Activated T-cell treated with anti-CD3 and anti-CD28 coated beads for 24 hours (primary cell): ENCODE measurements around the gene TUG1.

Experiments
- DNase-seq: peaks from one replicate; pipeline ENCODE4 v3.0.0-alpha.2; 2020; ENCODE audit warnings: low read depth

TUG1 gene

DNA sequence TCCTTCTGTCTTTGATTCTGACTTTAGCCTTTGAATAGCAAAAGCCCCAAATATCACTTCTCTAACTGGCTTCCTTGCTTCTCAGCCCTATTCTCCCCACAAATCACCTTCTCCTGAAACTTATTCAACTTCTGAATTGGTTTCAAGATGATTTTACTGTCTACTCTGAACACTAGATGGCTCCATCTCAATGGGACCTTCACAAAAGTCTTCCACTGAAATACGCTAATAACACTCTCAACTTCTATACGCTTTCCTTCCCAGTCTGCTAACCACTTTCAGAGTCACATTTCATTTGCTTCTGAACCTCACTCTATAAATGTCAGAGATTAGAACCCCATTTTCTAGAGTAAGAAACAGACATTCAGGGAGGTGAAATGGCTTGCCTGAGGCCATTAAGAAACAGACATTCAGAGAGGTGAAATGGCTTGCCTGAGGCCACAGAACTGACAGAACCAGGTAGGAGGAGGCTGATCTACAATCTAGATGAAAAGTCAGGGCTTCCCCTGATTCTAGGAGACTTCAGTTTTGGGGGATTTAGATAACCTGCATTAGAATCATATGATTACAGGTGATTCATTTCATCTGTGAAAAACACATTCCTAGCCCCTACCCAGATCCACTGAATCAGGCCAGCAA is 21.1 kb upstream of the TUG1 start:
- no peak for DNase-seq

DNA sequence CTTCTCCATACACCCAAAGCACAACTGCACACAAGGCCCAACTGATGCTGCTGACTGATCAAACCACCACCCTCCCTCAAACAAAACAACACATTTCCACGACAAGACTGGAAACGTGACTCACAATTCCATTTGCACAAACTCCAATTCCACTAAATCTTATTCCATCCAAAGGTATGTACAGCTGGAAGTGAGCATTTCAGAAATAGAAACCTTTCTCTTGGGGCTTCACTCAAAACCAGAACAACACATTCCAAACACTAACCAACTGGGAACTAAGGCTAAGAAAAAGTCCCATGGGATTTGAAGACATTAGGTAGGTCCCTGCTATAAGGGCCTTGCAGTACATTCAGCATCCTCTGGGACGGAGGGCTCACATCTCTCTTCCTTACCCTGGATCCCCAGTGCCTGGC is 20.1 kb upstream of the TUG1 start:
- DNase-seq, result no peak

GRCh38 chr22:30949934-30950660 is 19.0 kb upstream of the TUG1 start:
- DNase-seq, result no peak

- DNase-seq, result no peak
Observed at GRCh38 chr22:30953206-30953605, 15.9 kb upstream of the TUG1 start.

DNA sequence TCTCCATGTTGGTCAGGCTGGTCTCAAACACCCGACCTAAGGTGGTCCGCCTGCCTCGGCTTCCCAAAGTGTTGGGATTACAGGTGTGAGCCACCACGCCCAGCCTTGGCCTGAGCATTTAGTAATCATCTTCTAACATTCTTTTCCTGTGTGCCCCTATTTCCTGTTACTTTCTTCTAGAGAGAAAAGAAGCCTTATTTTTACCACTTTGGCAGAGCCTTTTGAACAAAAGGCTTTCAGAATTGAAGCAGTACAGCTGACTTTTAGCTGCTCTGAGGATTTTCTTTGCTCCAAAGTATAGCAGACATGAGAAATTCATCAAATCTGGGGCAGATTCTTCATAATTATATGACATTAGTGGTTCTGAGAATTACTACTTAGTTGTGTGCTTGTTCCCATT is 13.9 kb upstream of the TUG1 start:
- DNase-seq, result no peak

GRCh38 chr22:30964858-30965257 is 4.2 kb upstream of the TUG1 start:
- no peak for DNase-seq

- no peak for DNase-seq
Observed at GRCh38 chr22:30968015-30968923, 796 bp upstream of the TUG1 start, which contains the start of gene MORC2. Gene MORC2, minus strand, starts transcription at chr22:30968774. Its CDS starts 885 bp downstream, at chr22:30967889.

DNA sequence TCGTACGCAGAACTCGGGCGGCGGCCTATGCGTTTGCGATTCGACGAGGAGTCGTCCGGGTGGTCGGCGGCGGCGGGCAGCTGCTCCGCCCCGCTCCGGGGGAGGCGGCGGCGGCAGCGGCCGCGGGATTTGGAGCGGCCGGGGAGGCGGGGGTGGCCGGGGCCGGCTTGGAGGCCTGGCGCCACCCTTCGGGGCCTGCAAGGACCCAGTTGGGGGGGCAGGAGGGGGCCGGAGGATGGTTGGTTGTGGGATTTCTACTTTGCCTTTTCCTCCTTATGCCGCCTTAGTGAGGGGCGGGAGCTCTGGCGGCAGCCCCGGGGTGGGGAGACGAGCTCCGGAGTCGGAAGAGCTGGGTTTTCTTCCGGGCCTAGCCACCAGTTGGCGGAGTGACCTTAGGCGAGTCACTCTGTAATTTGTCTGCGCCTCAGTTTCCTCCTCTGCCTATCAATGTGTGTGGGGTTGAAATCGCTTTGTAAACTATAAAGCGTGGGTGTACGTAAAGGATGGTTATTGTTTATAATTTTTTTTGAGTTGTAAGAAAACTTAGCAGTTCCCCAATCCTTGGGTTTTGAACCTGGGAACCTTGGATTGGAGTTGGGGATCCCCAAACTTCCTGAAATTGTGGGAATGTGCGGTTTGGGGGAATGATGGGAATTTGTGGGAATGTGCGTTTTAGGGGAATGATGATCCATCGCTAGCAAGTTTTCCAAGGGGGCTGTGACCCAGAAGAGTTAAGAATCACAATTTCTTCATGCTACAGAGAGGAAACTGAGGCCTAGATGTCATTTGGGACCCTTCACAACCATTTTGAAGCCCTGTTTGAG is 679 bp downstream of the TUG1 start:
- DNase-seq, result peak; percentile 15

- no peak for DNase-seq
Observed at GRCh38 chr22:30970356-30970746, 1.3 kb downstream of the TUG1 start.

- DNase-seq, result no peak
Observed at GRCh38 chr22:30978304-30978962, 9.4 kb downstream of the TUG1 start.

DNA sequence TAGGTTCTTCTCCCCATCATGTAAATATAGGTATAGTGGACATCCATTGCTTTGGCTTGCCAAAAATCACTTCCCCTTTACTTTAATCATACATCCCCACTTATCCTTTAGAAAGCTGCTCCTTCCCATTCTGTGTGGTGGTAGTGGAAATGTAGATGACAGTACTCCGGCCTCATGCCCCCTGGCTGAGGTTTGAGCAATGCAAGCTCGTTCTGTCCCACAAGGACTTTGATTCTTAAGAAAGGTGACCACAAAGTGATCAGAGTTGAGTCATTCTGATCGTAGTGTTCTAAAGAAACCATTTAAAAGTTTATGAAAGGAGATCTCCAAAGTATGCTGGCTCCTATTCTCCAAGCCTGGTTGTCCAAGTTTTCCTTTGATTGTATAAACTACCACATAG is 10.9 kb downstream of the TUG1 start:
- DNase-seq, result no peak

DNA sequence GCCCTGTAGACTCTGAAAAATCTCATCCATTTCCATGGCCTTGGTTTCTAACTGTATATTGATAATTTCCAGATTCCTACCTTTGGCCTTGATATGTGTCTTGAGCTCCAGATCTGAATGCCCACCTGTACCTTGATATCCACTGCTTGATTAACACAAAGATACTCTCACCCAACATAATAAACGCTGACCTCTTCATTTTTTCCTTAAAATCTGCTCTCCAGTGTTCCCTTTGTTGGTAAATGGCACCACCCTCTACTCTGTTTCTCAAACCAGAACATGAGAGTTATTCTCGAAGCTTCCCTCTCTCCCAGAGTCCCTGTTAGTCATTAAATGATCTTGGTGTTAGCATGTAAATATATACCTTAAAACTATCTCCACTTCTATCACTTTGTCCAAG is 13.4 kb downstream of the TUG1 start:
- no peak for DNase-seq

- DNase-seq, result no peak
Observed at GRCh38 chr22:30984317-30984716, 15.3 kb downstream of the TUG1 start.

GRCh38 chr22:30985561-30986208 is 16.6 kb downstream of the TUG1 start:
- DNase-seq, result no peak

DNA sequence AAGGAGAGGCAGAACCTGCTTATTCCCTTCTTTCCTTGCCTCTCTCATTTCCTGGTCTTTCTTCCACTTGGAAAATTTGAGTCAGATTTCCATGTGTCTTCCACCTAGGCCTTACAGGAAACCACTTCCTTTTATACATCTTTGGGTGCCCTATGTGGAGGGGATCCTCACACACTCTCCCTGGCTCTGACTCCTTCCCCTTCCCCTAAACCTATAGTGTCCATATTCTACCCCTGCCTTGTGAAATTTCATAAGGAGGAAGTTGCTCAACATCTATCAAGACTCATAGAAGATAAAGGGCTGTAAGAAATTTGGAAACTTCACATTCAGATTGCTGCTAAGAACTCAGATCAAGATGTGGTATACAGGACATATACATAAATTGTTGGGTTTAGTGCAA is 20.4 kb downstream of the TUG1 start:
- no peak for DNase-seq

DNA sequence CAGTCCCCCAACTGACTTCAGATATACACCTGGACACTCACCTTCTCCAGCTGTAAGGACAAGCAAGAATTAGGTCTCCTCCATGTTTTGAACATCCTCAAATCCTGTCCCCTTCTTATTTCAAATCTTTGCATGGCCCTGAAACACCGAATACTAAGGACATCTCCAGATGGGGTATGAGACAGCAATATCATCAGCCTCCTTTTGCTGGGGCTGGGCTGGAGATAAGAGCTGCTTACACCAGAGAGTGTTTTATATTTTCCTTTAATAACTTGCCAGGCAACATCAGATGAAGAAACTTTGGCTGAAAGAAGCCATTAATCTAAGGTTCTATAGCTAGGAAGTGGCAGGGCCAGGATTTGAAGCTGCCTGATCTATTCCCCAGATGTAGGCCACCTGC is 21.6 kb downstream of the TUG1 start:
- DNase-seq, result no peak

- DNase-seq, result no peak
Observed at GRCh38 chr22:30992565-30992964, 23.5 kb downstream of the TUG1 start.

DNA sequence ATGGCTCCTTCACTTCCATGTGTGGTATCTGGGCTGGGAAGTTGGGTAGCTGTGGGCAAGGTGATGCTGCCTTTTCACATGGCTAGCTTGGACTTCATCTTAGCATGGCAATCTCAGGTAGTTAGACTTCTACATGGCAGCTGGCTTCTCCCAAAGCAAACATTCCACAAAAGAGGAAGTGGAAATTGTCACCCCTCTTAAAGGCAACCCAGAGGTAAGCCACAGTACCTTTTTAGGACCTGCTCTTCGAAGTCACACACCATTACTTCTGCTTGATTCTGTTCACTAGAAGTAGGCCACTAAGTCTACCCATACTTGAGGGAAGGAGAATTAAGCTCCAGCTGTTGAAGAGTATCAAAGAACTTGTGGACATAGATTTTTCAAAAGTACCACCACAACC is 25.9 kb downstream of the TUG1 start:
- no peak for DNase-seq

- DNase-seq, result no peak
Observed at GRCh38 chr22:30996462-30996861, 27.4 kb downstream of the TUG1 start.

- DNase-seq, result no peak
Observed at GRCh38 chr22:30998329-30998728, 29.3 kb downstream of the TUG1 start.
